ENCODE data around the gene B3GNT2. TPM values are rescaled to one million over a fixed set of nuclear protein-coding genes. Genes with fewer than 3 reads are reported as not detected.

Gene B3GNT2, protein sequence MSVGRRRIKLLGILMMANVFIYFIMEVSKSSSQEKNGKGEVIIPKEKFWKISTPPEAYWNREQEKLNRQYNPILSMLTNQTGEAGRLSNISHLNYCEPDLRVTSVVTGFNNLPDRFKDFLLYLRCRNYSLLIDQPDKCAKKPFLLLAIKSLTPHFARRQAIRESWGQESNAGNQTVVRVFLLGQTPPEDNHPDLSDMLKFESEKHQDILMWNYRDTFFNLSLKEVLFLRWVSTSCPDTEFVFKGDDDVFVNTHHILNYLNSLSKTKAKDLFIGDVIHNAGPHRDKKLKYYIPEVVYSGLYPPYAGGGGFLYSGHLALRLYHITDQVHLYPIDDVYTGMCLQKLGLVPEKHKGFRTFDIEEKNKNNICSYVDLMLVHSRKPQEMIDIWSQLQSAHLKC
- total RNA-seq, result 20.2 and 29.9 TPM in 2 replicates

DNA sequence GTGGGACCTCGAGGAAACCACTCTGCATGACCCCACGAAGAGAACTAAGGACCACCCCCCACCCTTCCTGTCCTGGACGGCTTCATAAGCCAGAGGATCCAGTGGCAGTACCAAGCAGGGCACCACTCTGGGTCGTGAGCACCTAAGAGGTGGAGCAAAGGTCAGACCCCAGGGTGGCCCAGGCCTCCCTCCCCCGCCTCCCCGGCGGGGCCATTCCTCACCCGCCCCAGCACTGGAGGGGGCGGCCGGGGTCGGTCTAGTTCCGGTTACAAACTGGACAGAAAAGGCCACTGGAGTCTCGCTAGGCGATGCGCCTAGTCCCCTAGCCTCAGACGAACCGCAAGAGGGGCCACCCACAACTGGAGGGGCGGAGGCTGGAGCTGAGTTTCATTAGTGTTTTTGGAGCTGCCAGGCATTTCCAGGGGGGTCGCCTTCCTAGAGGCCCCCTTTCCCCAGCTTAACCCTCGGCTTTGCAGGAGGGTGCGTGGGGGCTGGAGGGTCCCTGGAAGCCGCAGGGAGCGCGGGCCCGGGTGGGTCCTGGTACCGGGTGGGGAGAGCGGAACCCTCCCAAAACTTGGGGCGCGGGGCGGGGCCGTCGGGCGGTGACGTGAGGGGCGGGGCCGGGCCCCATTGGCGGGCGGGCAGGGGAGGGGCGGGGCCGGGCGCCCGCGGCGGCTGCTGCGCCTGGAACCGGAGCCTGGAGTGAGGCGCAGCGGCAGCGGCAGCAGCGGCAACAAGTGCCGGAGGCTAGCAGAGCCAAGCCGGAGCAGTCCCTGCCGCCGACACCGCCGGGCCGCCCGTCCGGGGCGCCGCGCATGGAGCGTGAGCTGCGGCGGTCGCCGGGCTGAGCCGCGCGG is at the start of gene B3GNT2:
TSS of gene B3GNT2 (plus strand) at position 695 of the 857 bp plus-strand sequence. CDS start 26,106 bp downstream, outside the sequence.

Data from endothelial cell of coronary artery (primary cell).